GM12864 (cell line): Measurements from ENCODE around the gene ZC3H8.

Source experiments
- DNase-seq: peaks from one replicate; pipeline ENCODE4 v3.0.0-alpha.2; 2011; ENCODE audit warnings: low read depth
- H3K4me3 ChIP-seq: 2 replicates; pipeline ENCODE4 v1.5.1; 2011; ENCODE audit warnings: mild to moderate bottlenecking, low read depth, low read length, control low read depth
- CTCF ChIP-seq: IDR thresholded peaks from 2 replicates; pipeline ENCODE4 v1.5.1; 2011; ENCODE audit warnings: low read depth, mild to moderate bottlenecking, moderate library complexity, low read length, control low read depth, inconsistent platforms; ENCODE audit errors: missing control alignments

ZC3H8 gene

DNA sequence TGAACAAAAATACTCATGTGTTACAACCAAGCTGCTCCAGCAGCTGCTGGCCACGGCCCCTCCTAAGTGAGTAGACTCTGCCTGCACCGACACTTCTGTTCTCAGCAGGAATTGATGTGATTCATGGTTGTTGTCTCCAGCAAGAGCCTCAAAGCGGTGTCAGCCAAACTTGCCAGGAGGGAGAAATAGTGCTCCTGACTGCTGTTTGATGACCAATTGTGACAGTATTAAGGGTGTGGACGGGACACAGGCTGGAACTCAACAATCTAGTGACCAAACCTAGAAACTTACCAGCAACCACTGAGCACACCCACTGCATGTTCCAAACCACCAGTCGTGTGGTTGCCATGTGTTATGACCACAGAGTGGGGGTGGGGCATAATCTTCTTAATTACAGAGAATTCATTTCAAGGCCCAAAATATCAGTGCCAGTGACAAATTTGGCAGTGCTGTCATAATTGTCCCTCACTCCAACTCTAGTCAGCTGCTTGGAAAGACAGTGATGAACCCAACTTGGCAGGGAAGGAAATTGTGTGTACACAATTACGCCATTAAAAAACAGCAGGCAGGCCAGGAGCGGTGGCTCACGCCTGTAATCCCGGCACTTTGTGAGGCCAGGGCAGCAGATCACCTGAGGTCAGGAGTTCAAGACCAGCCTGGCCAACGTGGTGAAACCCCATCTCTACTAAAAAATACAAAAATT is 86.3 kb downstream of the ZC3H8 start:
- TF ChIP-seq CTCF = no peak
- H3K4me3 ChIP-seq = no peak overlapping the region
- DNase-seq = no peak

- H3K4me3 ChIP-seq = no peak overlapping the region
- DNase-seq = no peak
- TF ChIP-seq CTCF = no peak
Measured at GRCh38 chr2:112166806-112167499, 87.9 kb downstream of the ZC3H8 start.

- H3K4me3 ChIP-seq = no peak overlapping the region
- no peak for DNase-seq
- TF ChIP-seq CTCF = no peak
Measured at GRCh38 chr2:112165296-112165695, 89.5 kb downstream of the ZC3H8 start.

- TF ChIP-seq CTCF = no peak
- DNase-seq = no peak
- H3K4me3 ChIP-seq = no peak overlapping the region
Measured at GRCh38 chr2:112164876-112165275, 90.0 kb downstream of the ZC3H8 start.

GRCh38 chr2:112163541-112163981 is 91.3 kb downstream of the ZC3H8 start:
- no peak for TF ChIP-seq CTCF
- no peak for DNase-seq
- H3K4me3 ChIP-seq = no peak overlapping the region

DNA sequence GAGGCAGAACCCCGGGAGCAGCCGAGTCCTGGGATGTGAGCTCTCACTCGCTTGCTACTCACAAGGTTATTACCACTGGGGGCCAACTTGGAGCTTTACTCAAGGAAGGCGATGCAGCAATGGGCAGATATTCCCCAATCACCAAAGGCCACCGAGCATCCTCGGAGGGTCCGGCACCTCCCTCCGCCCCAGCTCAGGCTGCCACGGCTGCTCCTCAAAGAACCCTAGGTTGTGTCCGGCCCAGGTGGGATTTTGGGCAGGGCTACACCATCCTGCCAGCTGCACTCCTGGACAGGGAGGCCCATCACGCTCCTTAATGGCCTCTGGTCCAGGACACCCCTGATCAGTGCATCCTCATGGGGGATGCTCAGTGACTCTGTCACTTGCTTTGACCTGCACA is 91.9 kb downstream of the ZC3H8 start:
- no peak for TF ChIP-seq CTCF
- no peak for DNase-seq
- no peak overlapping the region for H3K4me3 ChIP-seq
